Nasal cavity respiratory epithelium epithelial cell of viscerocranial mucosa (primary cell): Measurements from ENCODE around the gene ASXL2. TPM values are rescaled to one million over a fixed set of nuclear protein-coding genes. Genes with fewer than 3 reads are reported as not detected.

Experiments
- total RNA-seq: library from RNA; depleted of rRNA; stranded (reverse); fragments of >200 nt; gene quantifications from 2 replicates; pipeline ENCODE4 v1.2.3, GENCODE V29; 2014

The ASXL2 gene
- 6.8 and 18.1 TPM in 2 replicates for total RNA-seq

GRCh38 chr2:25878361-25879132, at the start of gene ASXL2:
Gene ASXL2 (minus strand): TSS chr2:25878487. CDS start chr2:25878222, 265 bp downstream.

Other genes starting within 250 kb of the ASXL2 start
- 7.2 and 16.8 TPM in 2 replicates for gene DTNB, start 204.9 kb downstream of the ASXL2 start, total RNA-seq
- 1.7 and 25.6 TPM in 2 replicates for gene KIF3C, start 104.0 kb upstream of the ASXL2 start, total RNA-seq
- gene RAB10, start 155.6 kb upstream of the ASXL2 start, total RNA-seq: 299 and 792 TPM in 2 replicates